ENCODE data around the gene COL5A1.

Gene COL5A1

DNA sequence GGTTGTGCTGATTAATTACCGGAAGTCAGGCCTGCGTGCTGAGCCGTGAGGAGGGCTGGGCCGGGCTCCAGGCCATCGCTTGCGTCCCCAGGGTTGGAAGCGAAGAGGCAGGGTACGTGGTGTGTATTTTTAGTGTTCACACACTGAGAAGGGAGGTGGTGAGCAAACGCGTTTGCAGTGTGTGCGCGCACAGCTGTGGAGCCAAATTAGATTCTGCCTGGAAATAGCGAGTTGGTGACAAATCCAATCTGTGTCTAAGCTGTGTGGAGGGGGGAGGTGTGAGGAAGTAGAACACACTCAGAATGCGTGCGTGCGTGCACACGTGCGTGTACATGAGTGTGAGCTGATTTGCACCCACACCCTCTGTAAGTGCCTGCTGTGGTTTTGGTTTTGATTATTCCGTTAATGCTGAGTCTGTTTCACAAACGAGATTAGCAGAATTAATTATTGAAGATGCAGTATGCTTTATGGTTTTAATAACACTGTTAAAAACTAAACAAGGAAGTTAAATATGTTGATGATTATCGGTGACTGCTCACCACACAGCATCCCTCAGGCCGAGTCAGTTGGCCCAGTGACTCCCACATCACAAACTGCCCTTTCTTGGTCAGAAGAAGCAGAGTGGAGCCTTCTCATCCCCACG is 127.2 kb downstream of the COL5A1 start:
- ChIA-PET CTCF (no interaction called here), POLR2A (no interaction called here)
- DNase-seq (ENCODE audit: extremely low spot score) = no peak
- TF ChIP-seq, protein P1, sequence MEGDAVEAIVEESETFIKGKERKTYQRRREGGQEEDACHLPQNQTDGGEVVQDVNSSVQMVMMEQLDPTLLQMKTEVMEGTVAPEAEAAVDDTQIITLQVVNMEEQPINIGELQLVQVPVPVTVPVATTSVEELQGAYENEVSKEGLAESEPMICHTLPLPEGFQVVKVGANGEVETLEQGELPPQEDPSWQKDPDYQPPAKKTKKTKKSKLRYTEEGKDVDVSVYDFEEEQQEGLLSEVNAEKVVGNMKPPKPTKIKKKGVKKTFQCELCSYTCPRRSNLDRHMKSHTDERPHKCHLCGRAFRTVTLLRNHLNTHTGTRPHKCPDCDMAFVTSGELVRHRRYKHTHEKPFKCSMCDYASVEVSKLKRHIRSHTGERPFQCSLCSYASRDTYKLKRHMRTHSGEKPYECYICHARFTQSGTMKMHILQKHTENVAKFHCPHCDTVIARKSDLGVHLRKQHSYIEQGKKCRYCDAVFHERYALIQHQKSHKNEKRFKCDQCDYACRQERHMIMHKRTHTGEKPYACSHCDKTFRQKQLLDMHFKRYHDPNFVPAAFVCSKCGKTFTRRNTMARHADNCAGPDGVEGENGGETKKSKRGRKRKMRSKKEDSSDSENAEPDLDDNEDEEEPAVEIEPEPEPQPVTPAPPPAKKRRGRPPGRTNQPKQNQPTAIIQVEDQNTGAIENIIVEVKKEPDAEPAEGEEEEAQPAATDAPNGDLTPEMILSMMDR (IDR thresholded peaks at IDR 0.05; ENCODE audit: control extremely low read depth, extremely low read depth, low read depth, missing control alignments) = no peak

- ChIA-PET POLR2A (no interaction called here), CTCF (interaction anchor here (1.4 kb wide), 1 partner anchor 9 kb away, joined by 5 read pairs; no protein-coding TSS in a partner anchor)
- DNase-seq (ENCODE audit: extremely low spot score) = peak; percentile 80
- TF ChIP-seq, protein P1 (IDR thresholded peaks at IDR 0.05; ENCODE audit: control extremely low read depth, extremely low read depth, low read depth, missing control alignments) = no peak
These were observed 129.7 kb downstream of the COL5A1 start for GRCh38 chr9:134770972-134771971.

DNA sequence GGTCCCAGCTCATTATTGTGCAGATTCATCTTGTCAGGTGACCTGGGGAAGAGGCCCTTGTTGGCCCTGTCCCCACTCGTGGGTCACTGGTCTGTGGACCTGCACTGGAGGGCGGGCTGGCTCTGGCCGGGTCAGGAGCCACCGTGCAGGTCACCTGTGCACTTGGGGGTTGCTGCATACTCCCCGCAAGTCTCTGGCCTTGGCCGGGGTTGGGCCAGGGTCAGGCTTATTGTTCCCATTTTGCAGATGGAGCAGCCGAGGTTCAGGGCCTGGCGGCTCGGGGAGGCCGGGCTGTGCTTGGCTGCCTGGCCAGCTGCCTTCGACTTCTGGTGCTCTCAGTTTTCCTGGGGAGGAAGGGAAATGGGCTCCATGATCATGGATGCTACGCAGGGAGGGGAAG is 130.7 kb downstream of the COL5A1 start:
- TF ChIP-seq, protein P1 (IDR thresholded peaks at IDR 0.05; ENCODE audit: control extremely low read depth, extremely low read depth, low read depth, missing control alignments) = no peak
- POLR2A ChIA-PET = no interaction called here
- no peak for DNase-seq (ENCODE audit: extremely low spot score)
- CTCF ChIA-PET = interaction anchor here (1.4 kb wide), 1 partner anchor 8 kb away, joined by 5 read pairs; no protein-coding TSS in a partner anchor

DNA sequence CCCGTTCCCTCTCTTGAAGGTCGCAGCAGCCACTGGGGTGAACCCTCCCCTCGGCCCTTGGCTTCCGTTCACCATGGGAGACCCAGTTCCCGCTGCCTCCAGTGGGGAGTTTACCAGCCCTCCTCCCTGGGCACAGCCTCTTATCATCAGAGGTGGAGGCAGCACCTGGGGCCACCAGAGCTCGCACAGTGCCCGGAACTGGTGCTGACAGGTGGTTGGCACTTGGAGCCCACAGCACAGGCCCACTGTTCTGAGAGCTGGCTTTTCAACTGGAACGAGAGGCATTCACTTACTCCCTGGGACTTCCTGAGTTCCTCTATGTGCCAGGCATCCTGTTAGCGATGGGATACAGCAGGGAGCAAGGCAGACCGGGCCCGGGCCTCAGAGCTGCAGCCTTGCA is 132.2 kb downstream of the COL5A1 start:
- no peak for DNase-seq (ENCODE audit: extremely low spot score)
- TF ChIP-seq, protein P1 (IDR thresholded peaks at IDR 0.05; ENCODE audit: control extremely low read depth, extremely low read depth, low read depth, missing control alignments) = no peak
- POLR2A ChIA-PET = no interaction called here
- CTCF ChIA-PET = no interaction called here

DNA sequence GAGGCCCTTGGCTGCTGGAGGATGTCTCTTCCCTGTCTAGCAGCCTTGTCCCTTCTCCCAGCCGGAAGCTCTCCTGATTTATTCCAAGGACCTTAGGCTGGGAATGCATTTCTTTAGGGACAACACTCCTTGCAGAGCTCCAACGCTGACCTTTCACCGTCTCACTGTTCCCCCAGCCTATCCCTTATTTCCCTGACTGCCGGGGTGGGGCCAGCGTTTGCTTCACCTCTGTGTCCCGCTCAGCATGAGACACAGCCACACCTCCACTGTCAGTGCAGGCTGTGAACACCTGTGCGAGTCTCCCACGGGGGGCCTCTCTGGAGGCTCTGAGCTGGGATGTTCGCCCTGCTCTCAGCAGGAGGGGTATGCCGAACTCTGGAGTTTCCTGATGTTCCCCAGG is 132.8 kb downstream of the COL5A1 start:
- DNase-seq (ENCODE audit: extremely low spot score) = no peak
- TF ChIP-seq, protein P1 (IDR thresholded peaks at IDR 0.05; ENCODE audit: control extremely low read depth, extremely low read depth, low read depth, missing control alignments) = no peak
- ChIA-PET POLR2A (no interaction called here), CTCF (no interaction called here)

DNA sequence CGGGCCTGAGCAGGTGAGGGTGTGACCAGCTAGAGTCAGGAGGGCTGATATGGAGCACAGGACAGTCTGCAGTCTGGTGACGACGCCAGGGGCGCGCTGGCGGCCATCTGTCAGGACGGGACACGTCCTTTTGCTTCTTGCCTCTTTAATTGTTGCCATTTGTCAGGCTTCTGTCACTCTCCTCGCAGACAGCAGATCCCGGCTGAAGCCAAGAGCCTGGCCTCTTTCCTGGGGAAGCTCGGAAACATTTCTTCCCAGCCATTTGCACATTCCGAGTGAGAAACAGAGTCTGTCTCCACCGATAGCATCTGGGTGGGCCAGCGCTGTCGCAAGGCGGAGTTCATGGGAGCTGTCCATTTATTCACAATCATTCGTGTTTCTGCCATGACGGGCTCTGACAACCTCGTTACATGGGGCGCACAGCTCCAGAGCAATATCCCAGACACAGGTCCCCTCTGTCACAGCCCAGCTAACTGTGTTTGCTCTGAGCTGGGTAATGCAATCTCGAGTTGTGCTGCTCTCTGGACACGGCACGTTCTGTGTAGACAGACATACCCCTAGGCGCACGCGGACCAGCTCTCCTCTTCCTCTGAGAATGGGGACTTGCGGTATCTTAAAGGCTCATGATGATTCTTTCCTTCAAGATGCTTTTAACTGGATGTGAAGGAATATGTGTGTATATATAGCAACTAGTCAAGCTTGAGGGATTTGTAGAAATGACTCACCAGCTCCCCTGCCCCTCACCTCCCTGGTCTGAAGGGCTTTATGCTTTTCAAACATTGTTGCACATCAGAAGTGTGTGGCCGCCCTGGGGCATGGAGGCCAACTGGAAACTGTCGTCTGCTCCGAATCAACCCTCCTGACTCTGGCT is 133.7 kb downstream of the COL5A1 start:
- DNase-seq (ENCODE audit: extremely low spot score) = no peak
- POLR2A ChIA-PET = no interaction called here
- TF ChIP-seq, protein P1 (IDR thresholded peaks at IDR 0.05; ENCODE audit: control extremely low read depth, extremely low read depth, low read depth, missing control alignments) = no peak
- CTCF ChIA-PET = no interaction called here
